ENCODE measurements around the gene DDX1.
A peak's percentile ranks its signal among the peaks of the same experiment; 100 is the strongest.

Gene DDX1

GRCh38 chr2:15672961-15673918, 81.6 kb downstream of the DDX1 start:
- TF ChIP-seq TAF1 (IDR thresholded peaks at IDR 0.05; ENCODE audit: low read depth) (no peak), TCF12 (IDR thresholded peaks at IDR 0.05; ENCODE audit: low read depth) (no peak), FOXM1 (IDR thresholded peaks at IDR 0.05; ENCODE audit: borderline replicate concordance, low read depth) (no peak), MAX (IDR thresholded peaks at IDR 0.05) (no peak), EGR1 (IDR thresholded peaks at IDR 0.05) (no peak), YY1 (IDR thresholded peaks at IDR 0.05; ENCODE audit: low read depth) (no peak), EP300 (IDR thresholded peaks at IDR 0.05; ENCODE audit: borderline replicate concordance) (no peak), CREB1 (IDR thresholded peaks at IDR 0.05; ENCODE audit: low read depth) (no peak), NFIC (IDR thresholded peaks at IDR 0.05) (no peak), RAD21 (IDR thresholded peaks at IDR 0.05; ENCODE audit: low read depth) (no peak)
- TF ChIP-seq, protein P1, sequence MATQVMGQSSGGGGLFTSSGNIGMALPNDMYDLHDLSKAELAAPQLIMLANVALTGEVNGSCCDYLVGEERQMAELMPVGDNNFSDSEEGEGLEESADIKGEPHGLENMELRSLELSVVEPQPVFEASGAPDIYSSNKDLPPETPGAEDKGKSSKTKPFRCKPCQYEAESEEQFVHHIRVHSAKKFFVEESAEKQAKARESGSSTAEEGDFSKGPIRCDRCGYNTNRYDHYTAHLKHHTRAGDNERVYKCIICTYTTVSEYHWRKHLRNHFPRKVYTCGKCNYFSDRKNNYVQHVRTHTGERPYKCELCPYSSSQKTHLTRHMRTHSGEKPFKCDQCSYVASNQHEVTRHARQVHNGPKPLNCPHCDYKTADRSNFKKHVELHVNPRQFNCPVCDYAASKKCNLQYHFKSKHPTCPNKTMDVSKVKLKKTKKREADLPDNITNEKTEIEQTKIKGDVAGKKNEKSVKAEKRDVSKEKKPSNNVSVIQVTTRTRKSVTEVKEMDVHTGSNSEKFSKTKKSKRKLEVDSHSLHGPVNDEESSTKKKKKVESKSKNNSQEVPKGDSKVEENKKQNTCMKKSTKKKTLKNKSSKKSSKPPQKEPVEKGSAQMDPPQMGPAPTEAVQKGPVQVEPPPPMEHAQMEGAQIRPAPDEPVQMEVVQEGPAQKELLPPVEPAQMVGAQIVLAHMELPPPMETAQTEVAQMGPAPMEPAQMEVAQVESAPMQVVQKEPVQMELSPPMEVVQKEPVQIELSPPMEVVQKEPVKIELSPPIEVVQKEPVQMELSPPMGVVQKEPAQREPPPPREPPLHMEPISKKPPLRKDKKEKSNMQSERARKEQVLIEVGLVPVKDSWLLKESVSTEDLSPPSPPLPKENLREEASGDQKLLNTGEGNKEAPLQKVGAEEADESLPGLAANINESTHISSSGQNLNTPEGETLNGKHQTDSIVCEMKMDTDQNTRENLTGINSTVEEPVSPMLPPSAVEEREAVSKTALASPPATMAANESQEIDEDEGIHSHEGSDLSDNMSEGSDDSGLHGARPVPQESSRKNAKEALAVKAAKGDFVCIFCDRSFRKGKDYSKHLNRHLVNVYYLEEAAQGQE (IDR thresholded peaks at IDR 0.05; ENCODE audit: low read depth): no peak

DNA sequence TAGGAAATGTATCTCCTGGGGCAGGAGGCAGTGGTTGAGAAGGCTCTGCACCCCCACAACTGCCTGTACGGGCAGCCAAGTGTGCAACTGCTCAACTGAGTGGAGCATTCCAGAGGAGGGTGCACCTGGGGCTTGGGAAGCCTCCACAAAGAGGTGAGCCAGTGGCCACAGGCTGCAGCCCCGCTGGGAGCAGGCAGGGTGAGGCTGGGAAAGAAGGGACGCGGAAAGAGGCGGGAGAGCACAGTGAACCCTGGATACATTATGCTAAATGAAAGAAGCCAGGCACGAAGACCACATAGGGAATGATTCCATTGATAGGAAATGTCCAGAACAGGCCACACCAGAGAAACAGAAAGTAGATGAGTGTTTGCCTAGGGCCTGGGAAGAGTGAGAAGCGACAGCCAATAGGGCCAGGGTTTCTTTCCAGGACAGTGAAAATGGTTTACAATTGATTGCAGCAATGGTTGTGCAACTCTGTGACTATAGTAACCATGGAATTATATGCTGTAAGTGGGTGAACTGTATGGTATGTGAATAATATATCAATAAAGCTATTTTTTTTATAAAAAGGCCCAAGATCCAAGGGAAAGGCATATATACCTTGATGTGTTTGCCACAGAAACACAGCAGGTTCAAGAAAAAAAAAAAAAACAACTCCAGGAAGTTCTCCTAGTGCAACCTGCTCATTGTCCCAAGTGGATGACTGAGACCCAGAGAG, 82.4 kb downstream of the DDX1 start:
- peak; percentile 86 for TF ChIP-seq CEBPB (IDR thresholded peaks at IDR 0.05)
- no peak for TF ChIP-seq CREB1 (IDR thresholded peaks at IDR 0.05; ENCODE audit: low read depth)
- TF ChIP-seq, protein P1 (IDR thresholded peaks at IDR 0.05; ENCODE audit: low read depth): peak; percentile 29; the same call in 1 of the 2 replicates
- peak; percentile 97 for TF ChIP-seq TEAD4 (IDR thresholded peaks at IDR 0.05)
- TF ChIP-seq ZBTB7A (IDR thresholded peaks at IDR 0.05; ENCODE audit: low read depth): 0 out of 2 replicates have a peak, but pooled peaks have one; percentile 27
- peak; percentile 52; the same call in 1 of the 2 replicates for TF ChIP-seq USF1 (IDR thresholded peaks at IDR 0.05)
- peak; percentile 100 for TF ChIP-seq EP300 (IDR thresholded peaks at IDR 0.05; ENCODE audit: borderline replicate concordance)
- TF ChIP-seq FOXM1 (IDR thresholded peaks at IDR 0.05; ENCODE audit: borderline replicate concordance, low read depth): peak; percentile 98
- peak; percentile 81 for TF ChIP-seq YY1 (IDR thresholded peaks at IDR 0.05; ENCODE audit: low read depth)
- peak; percentile 96 for TF ChIP-seq MAX (IDR thresholded peaks at IDR 0.05)
- TF ChIP-seq TCF12 (IDR thresholded peaks at IDR 0.05; ENCODE audit: low read depth): peak; percentile 99
- peak; percentile 97 for TF ChIP-seq NFIC (IDR thresholded peaks at IDR 0.05)
- peak; percentile 61; the same call in 1 of the 2 replicates for TF ChIP-seq TAF1 (IDR thresholded peaks at IDR 0.05; ENCODE audit: low read depth)
- TF ChIP-seq RAD21 (IDR thresholded peaks at IDR 0.05; ENCODE audit: low read depth): peak; percentile 51
- 0 out of 2 replicates have a peak, but pooled peaks have one; percentile 17 for TF ChIP-seq EGR1 (IDR thresholded peaks at IDR 0.05)

GRCh38 chr2:15674637-15675455, 83.2 kb downstream of the DDX1 start:
- TF ChIP-seq EGR1 (IDR thresholded peaks at IDR 0.05): 0 out of 2 replicates have a peak, but pooled peaks have one; percentile 13
- peak; percentile 81 for TF ChIP-seq MAX (IDR thresholded peaks at IDR 0.05)
- TF ChIP-seq NFIC (IDR thresholded peaks at IDR 0.05): peak; percentile 96
- peak; percentile 75; the same call in 1 of the 2 replicates for TF ChIP-seq CEBPB (IDR thresholded peaks at IDR 0.05)
- peak; percentile 99 for TF ChIP-seq TCF12 (IDR thresholded peaks at IDR 0.05; ENCODE audit: low read depth)
- TF ChIP-seq CREB1 (IDR thresholded peaks at IDR 0.05; ENCODE audit: low read depth): no peak
- peak; percentile 99 for TF ChIP-seq FOXM1 (IDR thresholded peaks at IDR 0.05; ENCODE audit: borderline replicate concordance, low read depth)
- TF ChIP-seq ZBTB7A (IDR thresholded peaks at IDR 0.05; ENCODE audit: low read depth): peak; percentile 33; the same call in 1 of the 2 replicates
- TF ChIP-seq, protein P1 (IDR thresholded peaks at IDR 0.05; ENCODE audit: low read depth): 0 out of 2 replicates have a peak, but pooled peaks have one; percentile 9
- TF ChIP-seq TEAD4 (IDR thresholded peaks at IDR 0.05): peak; percentile 100
- TF ChIP-seq RAD21 (IDR thresholded peaks at IDR 0.05; ENCODE audit: low read depth): peak; percentile 43
- TF ChIP-seq USF1 (IDR thresholded peaks at IDR 0.05): no peak
- TF ChIP-seq YY1 (IDR thresholded peaks at IDR 0.05; ENCODE audit: low read depth): peak; percentile 65
- TF ChIP-seq TAF1 (IDR thresholded peaks at IDR 0.05; ENCODE audit: low read depth): no peak
- peak; percentile 100 for TF ChIP-seq EP300 (IDR thresholded peaks at IDR 0.05; ENCODE audit: borderline replicate concordance)

Data from Ishikawa (cell line).